H1 (cell line): Measurements from ENCODE around the gene RNU6-9. TPM values are rescaled to one million over a fixed set of nuclear protein-coding genes. Genes with fewer than 3 reads are reported as not detected.
A peak's percentile ranks its signal among the peaks of the same experiment; 100 is the strongest.

Source experiments
- CTCF ChIA-PET: fragments of 300-600 bp; sonication (Branson Sonifier 250); formaldehyde crosslinking; loops from one replicate; lab custom pipeline; 2021; ENCODE audit not compliant: partially characterized antibody; lab: Charles Lee
- POLR2A ChIA-PET: fragments of 300-600 bp; sonication (Branson Sonifier 250); formaldehyde crosslinking; loops from one replicate; lab custom pipeline; 2021; ENCODE audit warnings: inconsistent platforms; ENCODE audit not compliant: partially characterized antibody; lab: Charles Lee
- DNase-seq, 2 experiments: peaks; one replicate each; pipeline versions ENCODE4 v3.0.0 to v3.0.0-alpha.2; 2010 to 2022; ENCODE audit warnings: low spot score in 2 of 2, low read depth in 1 of 2, mixed read lengths in 1 of 2
- FAIRE-seq: peaks from 2 replicates; lab custom pipeline; 2011; peaks lifted over from hg19 to GRCh38; lab: Jason Lieb, UNC
- H2AFZ ChIP-seq: 2 replicates; pipeline ENCODE4 v1.8.1; 2012; ENCODE audit warnings: low read length, inconsistent platforms
- H2AK5ac ChIP-seq: 2 replicates; pipeline ENCODE4 v1.6.1; 2013; ENCODE audit warnings: low read depth, low read length
- H2BK120ac ChIP-seq: replicated peaks from 2 replicates; pipeline ENCODE3; 2013; ENCODE audit warnings: low read depth, low read length, inconsistent platforms
- H2BK12ac ChIP-seq: 2 replicates; pipeline ENCODE4 v1.6.1; 2013; ENCODE audit warnings: low read depth, low read length
- H2BK15ac ChIP-seq: 2 replicates; pipeline ENCODE4 v1.6.1; 2013; ENCODE audit warnings: low read length
- H2BK20ac ChIP-seq: 2 replicates; pipeline ENCODE4 v1.6.1; 2013; ENCODE audit warnings: low read length
- H2BK5ac ChIP-seq: 2 replicates; pipeline ENCODE4 v1.6.1; 2013; ENCODE audit warnings: low read depth, low read length
- H3K14ac ChIP-seq: 2 replicates; pipeline ENCODE4 v1.6.1; 2013; ENCODE audit warnings: inconsistent platforms; ENCODE audit not compliant: insufficient read length
- H3K18ac ChIP-seq: 2 replicates; pipeline ENCODE4 v1.6.1; 2013; ENCODE audit warnings: low read length; ENCODE audit errors: extremely low read depth
- H3K23ac ChIP-seq: 2 replicates; pipeline ENCODE4 v1.6.1; 2013; ENCODE audit warnings: inconsistent platforms; ENCODE audit not compliant: insufficient read length
- H3K23me2 ChIP-seq: 2 replicates; pipeline ENCODE4 v1.6.1; 2013; ENCODE audit warnings: low read depth, low read length
- H3K27ac ChIP-seq: 2 replicates; pipeline ENCODE4 v1.6.1; 2011; ENCODE audit warnings: low read depth, low read length, inconsistent platforms
- H3K27me3 ChIP-seq, 4 experiments: replicated peaks in 1 of 4; 1 replicate in 1 of 4; 2 replicates in 3 of 4; pipeline versions ENCODE4 v1.6.1 to v1.8.1; 2011 to 2013; ENCODE audit warnings: low read length in 3 of 4, mild to moderate bottlenecking in 3 of 4, inconsistent platforms in 2 of 4, mixed read lengths in 2 of 4, moderate library complexity in 1 of 4; ENCODE audit not compliant: control insufficient read depth in 3 of 4, insufficient read depth in 3 of 4; ENCODE audit errors: extremely low read depth in 1 of 4
- H3K36me3 ChIP-seq, 4 experiments: 2 replicates each; pipeline versions ENCODE4 v1.6.1 to v1.8.1; 2011 to 2013; ENCODE audit warnings: mild to moderate bottlenecking in 4 of 4, low read length in 3 of 4, moderate library complexity in 2 of 4, control low read depth in 1 of 4, inconsistent platforms in 1 of 4; ENCODE audit not compliant: insufficient read depth in 4 of 4, control insufficient read depth in 2 of 4
- H3K4ac ChIP-seq: replicated peaks from 2 replicates; pipeline ENCODE3; 2013; ENCODE audit warnings: low read length, low read depth, mixed read lengths, inconsistent platforms; ENCODE audit not compliant: insufficient read length
- H3K4me1 ChIP-seq, 4 experiments: replicated peaks in 1 of 4; 1 replicate in 1 of 4; 2 replicates in 3 of 4; pipeline versions ENCODE4 v1.6.1 to v1.8.1; 2011 to 2013; ENCODE audit warnings: low read length in 3 of 4, inconsistent platforms in 2 of 4, mixed read lengths in 1 of 4; ENCODE audit not compliant: insufficient read depth in 4 of 4, control insufficient read depth in 3 of 4
- H3K4me2 ChIP-seq, 2 experiments: 2 replicates each; pipeline versions ENCODE4 v1.6.1 to v1.8.1; 2011 to 2013; ENCODE audit warnings: low read depth in 2 of 2, low read length in 2 of 2, control low read depth in 1 of 2, inconsistent platforms in 1 of 2, mild to moderate bottlenecking in 1 of 2; ENCODE audit not compliant: insufficient read depth in 1 of 2
- H3K4me3 ChIP-seq, 4 experiments: fragments of 200-600, 300-600 bp in 1 of 4; sonication (generic), shearing (Covaris generic), sonication (Bioruptor Twin) in 1 of 4; 2 replicates each; pipeline versions ENCODE4 v1.5.1 to v1.8.1; 2011 to 2016; ENCODE audit warnings: low read length in 4 of 4, low read depth in 3 of 4, control low read depth in 2 of 4, inconsistent platforms in 2 of 4, mild to moderate bottlenecking in 2 of 4, mixed read lengths in 1 of 4, moderate library complexity in 1 of 4; ENCODE audit not compliant: insufficient read depth in 2 of 4; ENCODE audit errors: extremely low read depth in 1 of 4
- H3K56ac ChIP-seq: replicated peaks from 2 replicates; pipeline ENCODE3; 2013; ENCODE audit warnings: low read depth, mild to moderate bottlenecking, mixed read lengths, low read length, inconsistent platforms; ENCODE audit not compliant: insufficient read length
- H3K79me1 ChIP-seq: 2 replicates; pipeline ENCODE4 v1.6.1; 2013; ENCODE audit warnings: low read depth, low read length, control low read depth
- H3K79me2 ChIP-seq, 2 experiments: 2 replicates each; pipeline versions ENCODE4 v1.6.1 to v1.8.1; 2012 to 2013; ENCODE audit warnings: low read length in 2 of 2, mild to moderate bottlenecking in 2 of 2, inconsistent platforms in 1 of 2; ENCODE audit not compliant: insufficient read depth in 2 of 2, control insufficient read depth in 1 of 2
- H3K9ac ChIP-seq, 4 experiments: replicated peaks in 1 of 4; 1 replicate in 1 of 4; 2 replicates in 3 of 4; pipeline versions ENCODE4 v1.6.1 to v1.8.1; 2011 to 2013; ENCODE audit warnings: low read depth in 3 of 4, low read length in 3 of 4, control low read depth in 2 of 4, mild to moderate bottlenecking in 2 of 4, moderate library complexity in 2 of 4, inconsistent platforms in 1 of 4; ENCODE audit errors: extremely low read depth in 1 of 4
- H3K9me3 ChIP-seq, 2 experiments: 2 replicates each; pipeline versions ENCODE4 v1.6.1 to v1.8.1; 2012 to 2013; ENCODE audit warnings: mild to moderate bottlenecking in 2 of 2, moderate library complexity in 2 of 2, control low read depth in 1 of 2, inconsistent platforms in 1 of 2, low read depth in 1 of 2, low read length in 1 of 2, mixed read lengths in 1 of 2; ENCODE audit not compliant: insufficient read depth in 2 of 2
- H4K20me1 ChIP-seq, 2 experiments: replicated peaks in 1 of 2; 2 replicates each; pipeline versions ENCODE3 to v1.8.1; 2011 to 2013; ENCODE audit warnings: inconsistent platforms in 2 of 2, low read length in 2 of 2, mild to moderate bottlenecking in 1 of 2; ENCODE audit not compliant: insufficient read depth in 2 of 2, control insufficient read depth in 1 of 2
- H4K5ac ChIP-seq: 2 replicates; pipeline ENCODE4 v1.6.1; 2013; ENCODE audit warnings: low read length, low read depth, mixed read lengths, inconsistent platforms; ENCODE audit not compliant: insufficient read length
- H4K8ac ChIP-seq: 2 replicates; pipeline ENCODE4 v1.8.0; 2013; ENCODE audit warnings: mild to moderate bottlenecking, moderate library complexity, low read length, inconsistent platforms; ENCODE audit not compliant: insufficient read depth; ENCODE audit errors: extremely low read depth
- H4K91ac ChIP-seq: replicated peaks from 2 replicates; pipeline ENCODE3; 2013; ENCODE audit warnings: low read length, mixed read lengths, inconsistent platforms; ENCODE audit not compliant: insufficient read length
- CTCF ChIP-seq, 3 experiments: IDR thresholded peaks; 1 replicate in 2 of 3; 2 replicates in 1 of 3; pipeline versions ENCODE4 v1.5.1 to v1.6.1; 2011; ENCODE audit warnings: low read length in 3 of 3, mild to moderate bottlenecking in 3 of 3, inconsistent platforms in 2 of 3, low read depth in 1 of 3, moderate library complexity in 1 of 3; ENCODE audit not compliant: insufficient read depth in 1 of 3; ENCODE audit errors: control extremely low read depth in 1 of 3
- HDAC2 ChIP-seq, 2 experiments: fragments of 300-600 bp in 1 of 2; sonication (generic) in 1 of 2; IDR thresholded peaks; 2 replicates each; pipeline ENCODE4 v1.6.1; 2011 to 2012; ENCODE audit warnings: low read depth in 2 of 2, low read length in 2 of 2, mild to moderate bottlenecking in 2 of 2, moderate library complexity in 2 of 2, borderline replicate concordance in 1 of 2, inconsistent platforms in 1 of 2
- KDM1A ChIP-seq: fragments of 200-600, 300-600 bp; sonication (generic); IDR thresholded peaks from 2 replicates; pipeline ENCODE4 v1.7.1; 2016; ENCODE audit warnings: mild to moderate bottlenecking, low read length, borderline replicate concordance
- RAD21 ChIP-seq, 2 experiments: IDR thresholded peaks in 1 of 2; conservative IDR thresholded peaks in 1 of 2; 2 replicates each; pipeline ENCODE4 v1.6.1; 2011; ENCODE audit warnings: low read depth in 2 of 2, low read length in 2 of 2, improper control_type of control experiment in 1 of 2, inconsistent platforms in 1 of 2, mild to moderate bottlenecking in 1 of 2, moderate library complexity in 1 of 2
- SIRT6 ChIP-seq: IDR thresholded peaks from one replicate; pipeline ENCODE4 v1.7.1; 2012; ENCODE audit warnings: low read length, inconsistent platforms
- WGBS, 2 experiments: shearing (Covaris generic) in 1 of 2; methylation state at CpG; one replicate each; pipeline versions ENCODE4 v1.1.6 to v1.1.7; 2013 to 2015; ENCODE audit warnings: low lambda C conversion rate in 2 of 2, mixed read lengths in 2 of 2, inconsistent platforms in 1 of 2, low coverage in 1 of 2, missing lambda C conversion rate in 1 of 2; ENCODE audit not compliant: insufficient replicate concordance in 2 of 2, insufficient coverage in 1 of 2, insufficient read length in 1 of 2; ENCODE audit errors: extremely low coverage in 1 of 2, missing lambda C conversion rate in 1 of 2; 5-methylcytosine and 5-hydroxymethylcytosine counted together
- polyA plus RNA-seq, 7 experiments: library from polyadenylated mRNA; depleted of rRNA in 3 of 7; stranded (reverse) in 5 of 7; unstranded in 2 of 7; fragments of >200 nt in 5 of 7; fragments of 200-250 nt in 2 of 7; gene quantifications; 1 replicate in 5 of 7; 2 replicates in 1 of 7; 4 replicates in 1 of 7; pipeline versions ENCODE4 v1.2.1 to v1.2.3, GENCODE V29; 2011 to 2013; ENCODE audit warnings: missing spikeins in 2 of 7, mixed read lengths in 2 of 7
- total RNA-seq: library from RNA; stranded (reverse); fragmentation: NEBNext Ultra II Directional; extraction: Animal tissue kit (Norgen Biotek cat#: 25700); gene quantifications from 2 replicates; pipeline ENCODE4 v1.2.1, GENCODE V29; 2021

Gene RNU6-9
- total and polyA plus RNA-seq, 2 of the 8 experiments (the other 6 are each of a cell fraction or from before 2014, with no cell fraction given): not detected

GRCh38 chr19:897442-898039 lies 4.3 kb downstream of the RNU6-9 start:
- CTCF ChIA-PET: interaction anchor here (0.8 to 2.2 kb wide), 10 partner anchors 9 to 312 kb away, joined by 3 to 9 read pairs (median 4); partner anchors contain the start of gene AZU1
- H3K14ac ChIP-seq: no peak overlapping the region
- no peak overlapping the region for H3K9ac ChIP-seq
- H3K9me3 ChIP-seq: no peaks in the 10 kb centered on the region
- no peak overlapping the region for H2BK15ac ChIP-seq
- H2BK20ac ChIP-seq: no peak overlapping the region
- no peaks in the 10 kb centered on the region for H3K27me3 ChIP-seq
- H3K23me2 ChIP-seq: peaks cover 3% of the 10 kb centered on the region; the same call in 1 of the 2 replicates
- 83% methylated on average over 24 of the region's 26 CpGs; no CpG with 5 or more reads in 1 of the 2 experiments for WGBS, 2 experiments
- H3K27ac ChIP-seq: no peak overlapping the region
- no peak for TF ChIP-seq SIRT6
- TF ChIP-seq KDM1A: no peak
- peak in 2 of 3 experiments; percentile 49 to 51; a peak in 2 of 4 replicates for TF ChIP-seq CTCF (IDR thresholded peaks at IDR 0.05; ENCODE audit: control extremely low read depth in 1 of 3, insufficient read depth in 1 of 3, low read depth in 1 of 3, low read length in 3 of 3)
- TF ChIP-seq HDAC2 (IDR thresholded peaks at IDR 0.05; ENCODE audit: borderline replicate concordance in 1 of 2, low read depth in 2 of 2, low read length in 2 of 2): no peak
- 0 out of 4 replicates have a peak, but pooled peaks of 1 of the 2 experiments have one; percentile 3 for TF ChIP-seq RAD21 (IDR thresholded peaks at IDR 0.05 in 1 of 2, conservative IDR thresholded peaks at IDR 0.05 in 1 of 2; ENCODE audit: low read depth in 2 of 2, low read length in 2 of 2)
- peaks cover 10 to 19% of the 10 kb centered on the region in 2 experiments for H4K20me1 ChIP-seq
- H2BK5ac ChIP-seq: no peak overlapping the region
- no peak overlapping the region for H4K91ac ChIP-seq
- H3K4me3 ChIP-seq: no peak overlapping the region
- no peak for FAIRE-seq
- H4K5ac ChIP-seq: no peak overlapping the region
- peak in 1 of 2 experiments; percentile 69 for DNase-seq
- no peak overlapping the region for H2AK5ac ChIP-seq
- H2AFZ ChIP-seq: no peak overlapping the region
- no peaks in the 10 kb centered on the region for H3K79me1 ChIP-seq
- no peak overlapping the region for H4K8ac ChIP-seq
- H3K4me1 ChIP-seq: peaks cover 0 to 11% (median 5%) of the 10 kb centered on the region in 4 experiments; a peak in 5 of 7 replicates
- no peak overlapping the region for H3K4me2 ChIP-seq
- POLR2A ChIA-PET: interaction anchor here (1.0 to 1.9 kb wide), 5 partner anchors 8 to 97 kb away, joined by 3 to 5 read pairs (median 4); no protein-coding TSS in a partner anchor
- H3K56ac ChIP-seq: no peak overlapping the region
- no peak overlapping the region for H2BK120ac ChIP-seq
- H2BK12ac ChIP-seq: no peak overlapping the region
- no peaks in the 10 kb centered on the region; a peak in 1 of 4 replicates for H3K79me2 ChIP-seq
- H3K36me3 ChIP-seq: peaks cover 0 to 13% (median 2%) of the 10 kb centered on the region in 4 experiments; a peak in 2 of 8 replicates
- H3K23ac ChIP-seq: no peak overlapping the region
- no peak overlapping the region for H3K4ac ChIP-seq
- no peak overlapping the region for H3K18ac ChIP-seq
